GM12878 (cell line): ENCODE measurements around the gene FSTL4. TPM values are rescaled to one million over a fixed set of nuclear protein-coding genes. Genes with fewer than 3 reads are reported as not detected.
A peak's percentile ranks its signal among the peaks of the same experiment; 100 is the strongest.

Experiments used
- BHLHE40 ChIP-seq, 2 experiments: fragments of 450-650 bp in 1 of 2; IDR thresholded peaks; 2 replicates each; pipeline ENCODE4 v1.6.1; 2011 to 2017; ENCODE audit warnings: low read depth in 2 of 2, borderline replicate concordance in 1 of 2, improper control_type of control experiment in 1 of 2, low read length in 1 of 2, mild to moderate bottlenecking in 1 of 2
- BMI1 ChIP-seq: fragments of 450-650 bp; IDR thresholded peaks from 2 replicates; pipeline ENCODE4 v1.6.1; 2016; ENCODE audit warnings: mild to moderate bottlenecking, moderate library complexity, borderline replicate concordance
- CBX5 ChIP-seq: sonication (generic); IDR thresholded peaks from 2 replicates; pipeline ENCODE4 v1.6.1; 2016; ENCODE audit warnings: low read depth, moderate library complexity, mild to moderate bottlenecking, inconsistent platforms
- GABPA ChIP-seq: IDR thresholded peaks from 2 replicates; pipeline ENCODE4 v1.6.1; 2014; ENCODE audit warnings: antibody characterized with exemption, low read depth, mild to moderate bottlenecking, inconsistent platforms
- JUNB ChIP-seq: IDR thresholded peaks from 2 replicates; pipeline ENCODE4 v1.6.1; 2016; ENCODE audit warnings: antibody characterized with exemption, mild to moderate bottlenecking
- NFYA ChIP-seq: IDR thresholded peaks from 2 replicates; pipeline ENCODE4 v1.6.1; 2011; ENCODE audit warnings: low read depth, mild to moderate bottlenecking, low read length, improper control_type of control experiment, borderline replicate concordance
- NR2C1 ChIP-seq: fragments of 450-650 bp; IDR thresholded peaks from 2 replicates; pipeline ENCODE4 v1.6.1; 2017; ENCODE audit warnings: antibody characterized with exemption, mild to moderate bottlenecking, moderate library complexity
- RUNX3 ChIP-seq: IDR thresholded peaks from 2 replicates; pipeline ENCODE4 v1.6.1; 2012; ENCODE audit warnings: low read length, inconsistent platforms
- SIX5 ChIP-seq: IDR thresholded peaks from 2 replicates; pipeline ENCODE4 v1.6.1; 2011; ENCODE audit warnings: mild to moderate bottlenecking, low read depth, low read length, moderate library complexity; ENCODE audit not compliant: severe bottlenecking
- SMAD1 ChIP-seq: fragments of 450-650 bp; IDR thresholded peaks from 2 replicates; pipeline ENCODE4 v1.6.1; 2018; ENCODE audit warnings: mild to moderate bottlenecking, low read depth; ENCODE audit not compliant: partially characterized antibody
- SMAD5 ChIP-seq: IDR thresholded peaks from 2 replicates; pipeline ENCODE4 v1.6.1; 2016; ENCODE audit warnings: antibody characterized with exemption, low read depth
- SPI1 ChIP-seq: IDR thresholded peaks from 2 replicates; pipeline ENCODE4 v1.6.1; 2011; ENCODE audit warnings: low read depth, mild to moderate bottlenecking, low read length, moderate library complexity, borderline replicate concordance; ENCODE audit not compliant: insufficient read depth
- SREBF1 ChIP-seq: IDR thresholded peaks from 2 replicates; pipeline ENCODE4 v1.6.1; 2012; ENCODE audit warnings: mild to moderate bottlenecking, low read length
- SUPT20H ChIP-seq: IDR thresholded peaks from 2 replicates; pipeline ENCODE4 v1.6.1; 2011; ENCODE audit warnings: low read depth, mild to moderate bottlenecking, low read length, moderate library complexity, borderline replicate concordance; ENCODE audit not compliant: control insufficient read depth
- SUZ12 ChIP-seq: fragments of 200-600 bp; sonication (generic); IDR thresholded peaks from one replicate; pipeline ENCODE4 v1.6.1; 2018; ENCODE audit warnings: antibody characterized with exemption, mild to moderate bottlenecking; ENCODE audit not compliant: unreplicated experiment
- TAF1 ChIP-seq: IDR thresholded peaks from 2 replicates; pipeline ENCODE4 v1.6.1; 2011; ENCODE audit warnings: mild to moderate bottlenecking, low read depth, low read length, borderline replicate concordance
- TARDBP ChIP-seq: IDR thresholded peaks from 2 replicates; pipeline ENCODE4 v1.6.1; 2016; ENCODE audit warnings: borderline replicate concordance
- YBX1 ChIP-seq: fragments of 450-650 bp; IDR thresholded peaks from 2 replicates; pipeline ENCODE4 v1.6.1; 2016; ENCODE audit warnings: antibody characterized with exemption
- ZBED1 ChIP-seq: IDR thresholded peaks from 2 replicates; pipeline ENCODE4 v1.6.1; 2016; ENCODE audit warnings: borderline replicate concordance
- ZNF217 ChIP-seq: fragments of 450-650 bp; IDR thresholded peaks from 2 replicates; pipeline ENCODE4 v1.6.1; 2017; ENCODE audit warnings: antibody characterized with exemption, mild to moderate bottlenecking
- ZSCAN29 ChIP-seq: fragments of 450-650 bp; IDR thresholded peaks from 2 replicates; pipeline ENCODE4 v1.6.1; 2017; ENCODE audit warnings: mild to moderate bottlenecking, moderate library complexity
- polyA plus RNA-seq, 11 experiments: library from polyadenylated mRNA; depleted of rRNA in 4 of 11; unstranded in 6 of 11; stranded (reverse) in 5 of 11; fragments of >200 nt; fragmentation: Nextera tagmentation in 4 of 11; fragmentation: Illumina TruSeq in 1 of 11; extraction: Ambion mirVana in 4 of 11; extraction: Trizol in 1 of 11; gene quantifications; 1 replicate in 1 of 11; 2 replicates in 10 of 11; pipeline versions ENCODE4 v1.2.1 to v1.2.3, GENCODE V29; 2011 to 2016; ENCODE audit warnings: inconsistent platforms in 2 of 11, missing spikeins in 2 of 11, low read depth in 1 of 11
- total RNA-seq, 4 experiments: library from RNA; depleted of rRNA in 3 of 4; stranded (reverse); fragments of >200 nt in 3 of 4; fragmentation: Illumina TruSeq in 1 of 4; extraction: Trizol in 1 of 4; gene quantifications; 2 replicates each; pipeline versions ENCODE4 v1.2.1 to v1.2.3, GENCODE V29; 2013 to 2021
- TF ChIP-seq, protein P1 (sequence below): fragments of 450-650 bp; IDR thresholded peaks from 2 replicates; pipeline ENCODE4 v1.6.1; 2017; ENCODE audit warnings: mild to moderate bottlenecking, low read depth, inconsistent platforms; ENCODE audit not compliant: poor library complexity, severe bottlenecking
- TF ChIP-seq, protein P2 (sequence below): fragments of 450-650 bp; IDR thresholded peaks from 2 replicates; pipeline ENCODE4 v1.6.1; 2016; ENCODE audit warnings: mild to moderate bottlenecking
- TF ChIP-seq, protein P3 (sequence below): fragments of 450-650 bp; conservative IDR thresholded peaks from 2 replicates; pipeline ENCODE4 v1.6.1; 2017; ENCODE audit warnings: mild to moderate bottlenecking, moderate library complexity
- TF ChIP-seq, protein P4 (sequence below): IDR thresholded peaks from 2 replicates; pipeline ENCODE4 v1.6.1; 2011; ENCODE audit warnings: low read depth, low read length, improper control_type of control experiment, borderline replicate concordance

FSTL4 gene
- total and polyA plus RNA-seq, 10 of the 15 experiments (the other 5 are each of a cell fraction or from before 2014, with no cell fraction given): 0.01 to 0.79 (median 0.21) TPM; not detected in 6

DNA sequence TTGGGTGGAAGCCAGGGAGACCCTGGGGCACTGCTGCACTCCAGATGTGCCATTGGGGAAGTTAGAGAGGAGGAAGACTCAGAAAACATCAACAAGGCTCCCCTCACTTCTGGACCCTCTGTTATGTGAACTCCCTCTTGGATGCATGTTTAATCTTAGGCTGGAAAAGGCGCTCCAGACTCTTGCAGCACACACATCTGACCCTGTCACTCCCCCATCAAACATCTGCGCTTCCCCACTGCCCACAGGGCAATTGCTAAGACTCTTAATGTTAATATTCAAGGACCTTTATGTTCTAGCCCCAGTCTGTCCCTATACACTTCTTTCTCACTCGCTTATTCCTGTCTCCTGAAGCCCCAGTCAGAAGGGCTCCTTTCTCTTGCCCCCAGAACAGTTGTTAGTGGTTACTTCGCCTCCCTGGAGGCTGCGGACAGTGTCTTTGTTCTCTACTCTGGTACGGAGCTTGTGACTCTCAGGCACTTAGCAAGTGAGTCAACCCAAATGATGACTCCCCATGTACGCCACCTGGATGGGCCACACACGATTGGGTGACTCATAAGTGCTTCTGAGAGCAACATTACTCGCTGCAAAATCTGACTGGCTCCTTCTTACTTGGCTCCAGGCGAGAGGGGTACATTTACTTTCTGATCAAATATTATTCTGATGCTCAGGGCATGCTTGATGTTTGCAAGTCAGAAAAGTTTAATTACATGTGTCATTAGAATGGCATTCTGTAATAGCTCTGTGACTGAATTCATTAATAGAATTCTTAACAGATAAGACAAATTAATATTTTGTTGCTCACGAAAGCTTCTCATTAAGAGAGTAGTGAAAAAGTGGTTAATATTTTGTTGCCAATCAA lies 366.9 kb downstream of the FSTL4 start (continued):
- TF ChIP-seq, protein P1, sequence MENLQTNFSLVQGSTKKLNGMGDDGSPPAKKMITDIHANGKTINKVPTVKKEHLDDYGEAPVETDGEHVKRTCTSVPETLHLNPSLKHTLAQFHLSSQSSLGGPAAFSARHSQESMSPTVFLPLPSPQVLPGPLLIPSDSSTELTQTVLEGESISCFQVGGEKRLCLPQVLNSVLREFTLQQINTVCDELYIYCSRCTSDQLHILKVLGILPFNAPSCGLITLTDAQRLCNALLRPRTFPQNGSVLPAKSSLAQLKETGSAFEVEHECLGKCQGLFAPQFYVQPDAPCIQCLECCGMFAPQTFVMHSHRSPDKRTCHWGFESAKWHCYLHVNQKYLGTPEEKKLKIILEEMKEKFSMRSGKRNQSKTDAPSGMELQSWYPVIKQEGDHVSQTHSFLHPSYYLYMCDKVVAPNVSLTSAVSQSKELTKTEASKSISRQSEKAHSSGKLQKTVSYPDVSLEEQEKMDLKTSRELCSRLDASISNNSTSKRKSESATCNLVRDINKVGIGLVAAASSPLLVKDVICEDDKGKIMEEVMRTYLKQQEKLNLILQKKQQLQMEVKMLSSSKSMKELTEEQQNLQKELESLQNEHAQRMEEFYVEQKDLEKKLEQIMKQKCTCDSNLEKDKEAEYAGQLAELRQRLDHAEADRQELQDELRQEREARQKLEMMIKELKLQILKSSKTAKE: peak; percentile 25
- TF ChIP-seq RUNX3 (no peak), GABPA (no peak), SUZ12 (no peak), SPI1 (no peak), SUPT20H (no peak), TAF1 (no peak), NR2C1 (no peak), JUNB (peak; percentile 49), ZNF217 (no peak), SIX5 (no peak), SMAD1 (no peak), BMI1 (no peak), CBX5 (no peak), ZBED1 (no peak), TARDBP (no peak), BHLHE40 (IDR thresholded peaks at IDR 0.05; ENCODE audit: borderline replicate concordance in 1 of 2, low read depth in 2 of 2, low read length in 1 of 2) (peak in 1 of 2 experiments; percentile 38; a peak in 1 of 4 replicates), SMAD5 (no peak), ZSCAN29 (no peak), NFYA (no peak), YBX1 (no peak), SREBF1 (no peak)
- TF ChIP-seq, protein P2, sequence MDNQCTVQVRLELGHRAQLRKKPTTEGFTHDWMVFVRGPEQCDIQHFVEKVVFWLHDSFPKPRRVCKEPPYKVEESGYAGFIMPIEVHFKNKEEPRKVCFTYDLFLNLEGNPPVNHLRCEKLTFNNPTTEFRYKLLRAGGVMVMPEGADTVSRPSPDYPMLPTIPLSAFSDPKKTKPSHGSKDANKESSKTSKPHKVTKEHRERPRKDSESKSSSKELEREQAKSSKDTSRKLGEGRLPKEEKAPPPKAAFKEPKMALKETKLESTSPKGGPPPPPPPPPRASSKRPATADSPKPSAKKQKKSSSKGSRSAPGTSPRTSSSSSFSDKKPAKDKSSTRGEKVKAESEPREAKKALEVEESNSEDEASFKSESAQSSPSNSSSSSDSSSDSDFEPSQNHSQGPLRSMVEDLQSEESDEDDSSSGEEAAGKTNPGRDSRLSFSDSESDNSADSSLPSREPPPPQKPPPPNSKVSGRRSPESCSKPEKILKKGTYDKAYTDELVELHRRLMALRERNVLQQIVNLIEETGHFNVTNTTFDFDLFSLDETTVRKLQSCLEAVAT: no peak
- TF ChIP-seq, protein P3, sequence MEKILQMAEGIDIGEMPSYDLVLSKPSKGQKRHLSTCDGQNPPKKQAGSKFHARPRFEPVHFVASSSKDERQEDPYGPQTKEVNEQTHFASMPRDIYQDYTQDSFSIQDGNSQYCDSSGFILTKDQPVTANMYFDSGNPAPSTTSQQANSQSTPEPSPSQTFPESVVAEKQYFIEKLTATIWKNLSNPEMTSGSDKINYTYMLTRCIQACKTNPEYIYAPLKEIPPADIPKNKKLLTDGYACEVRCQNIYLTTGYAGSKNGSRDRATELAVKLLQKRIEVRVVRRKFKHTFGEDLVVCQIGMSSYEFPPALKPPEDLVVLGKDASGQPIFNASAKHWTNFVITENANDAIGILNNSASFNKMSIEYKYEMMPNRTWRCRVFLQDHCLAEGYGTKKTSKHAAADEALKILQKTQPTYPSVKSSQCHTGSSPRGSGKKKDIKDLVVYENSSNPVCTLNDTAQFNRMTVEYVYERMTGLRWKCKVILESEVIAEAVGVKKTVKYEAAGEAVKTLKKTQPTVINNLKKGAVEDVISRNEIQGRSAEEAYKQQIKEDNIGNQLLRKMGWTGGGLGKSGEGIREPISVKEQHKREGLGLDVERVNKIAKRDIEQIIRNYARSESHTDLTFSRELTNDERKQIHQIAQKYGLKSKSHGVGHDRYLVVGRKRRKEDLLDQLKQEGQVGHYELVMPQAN: no peak
- TF ChIP-seq, protein P4, sequence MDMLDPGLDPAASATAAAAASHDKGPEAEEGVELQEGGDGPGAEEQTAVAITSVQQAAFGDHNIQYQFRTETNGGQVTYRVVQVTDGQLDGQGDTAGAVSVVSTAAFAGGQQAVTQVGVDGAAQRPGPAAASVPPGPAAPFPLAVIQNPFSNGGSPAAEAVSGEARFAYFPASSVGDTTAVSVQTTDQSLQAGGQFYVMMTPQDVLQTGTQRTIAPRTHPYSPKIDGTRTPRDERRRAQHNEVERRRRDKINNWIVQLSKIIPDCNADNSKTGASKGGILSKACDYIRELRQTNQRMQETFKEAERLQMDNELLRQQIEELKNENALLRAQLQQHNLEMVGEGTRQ: no peak
